22Rv1 (cell line): ENCODE data around the gene PCK2.

Source experiments
- ZFX ChIP-seq: fragments of 450-650 bp; IDR thresholded peaks from 2 replicates; pipeline ENCODE4 v1.6.1; 2017; ENCODE audit warnings: antibody characterized with exemption, borderline replicate concordance
- TF ChIP-seq, protein P1 (sequence below): fragments of 450-650 bp; IDR thresholded peaks from 2 replicates; pipeline ENCODE4 v1.5.1; 2017; ENCODE audit warnings: mild to moderate bottlenecking

DNA sequence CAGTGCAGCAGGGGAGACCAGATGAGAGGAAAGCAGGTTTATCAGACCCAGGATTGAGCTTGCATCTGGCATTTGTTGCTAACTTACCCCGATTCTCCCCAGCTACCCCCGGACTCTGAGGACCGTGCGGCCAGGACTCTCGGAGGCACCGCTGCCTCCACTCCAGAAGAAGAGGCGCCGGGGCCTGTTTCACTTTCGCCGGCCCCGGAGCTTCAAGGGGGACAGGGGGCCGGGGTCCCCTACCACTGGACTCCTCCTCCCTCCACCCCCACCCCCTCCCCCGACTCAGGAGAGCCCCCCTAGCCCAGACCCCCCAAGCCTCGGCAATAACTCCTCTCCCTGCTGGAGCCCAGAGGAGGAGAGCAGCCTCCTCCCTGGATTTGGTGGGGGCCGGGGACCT lies 29.3 kb upstream of the PCK2 start:
- TF ChIP-seq, protein P1, sequence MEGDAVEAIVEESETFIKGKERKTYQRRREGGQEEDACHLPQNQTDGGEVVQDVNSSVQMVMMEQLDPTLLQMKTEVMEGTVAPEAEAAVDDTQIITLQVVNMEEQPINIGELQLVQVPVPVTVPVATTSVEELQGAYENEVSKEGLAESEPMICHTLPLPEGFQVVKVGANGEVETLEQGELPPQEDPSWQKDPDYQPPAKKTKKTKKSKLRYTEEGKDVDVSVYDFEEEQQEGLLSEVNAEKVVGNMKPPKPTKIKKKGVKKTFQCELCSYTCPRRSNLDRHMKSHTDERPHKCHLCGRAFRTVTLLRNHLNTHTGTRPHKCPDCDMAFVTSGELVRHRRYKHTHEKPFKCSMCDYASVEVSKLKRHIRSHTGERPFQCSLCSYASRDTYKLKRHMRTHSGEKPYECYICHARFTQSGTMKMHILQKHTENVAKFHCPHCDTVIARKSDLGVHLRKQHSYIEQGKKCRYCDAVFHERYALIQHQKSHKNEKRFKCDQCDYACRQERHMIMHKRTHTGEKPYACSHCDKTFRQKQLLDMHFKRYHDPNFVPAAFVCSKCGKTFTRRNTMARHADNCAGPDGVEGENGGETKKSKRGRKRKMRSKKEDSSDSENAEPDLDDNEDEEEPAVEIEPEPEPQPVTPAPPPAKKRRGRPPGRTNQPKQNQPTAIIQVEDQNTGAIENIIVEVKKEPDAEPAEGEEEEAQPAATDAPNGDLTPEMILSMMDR: no peak
- TF ChIP-seq ZFX: no peak
